ENCODE measurements around the gene FUNDC1. TPM values are rescaled to one million over a fixed set of nuclear protein-coding genes. Genes with fewer than 3 reads are reported as not detected.

The FUNDC1 gene
- polyA plus RNA-seq, 1 experiment, result 21.6 TPM

GRCh38 chrX:44536198-44536597 is 6.5 kb downstream of the FUNDC1 start:
- DNase-seq (ENCODE audit: low read depth, low spot score), result no peak
- Histone ChIP-seq H3K4me3 (ENCODE audit: low read depth, low read length) (no peak overlapping the region), H3K27me3 (ENCODE audit: control insufficient read depth, insufficient read depth, low read length) (no peaks in the 10 kb centered on the region), H3K27ac (ENCODE audit: low read depth, low read length) (no peak overlapping the region), H3K9me3 (ENCODE audit: control insufficient read depth, insufficient read depth, low read length) (no peaks in the 10 kb centered on the region)
- TF ChIP-seq CTCF (IDR thresholded peaks at IDR 0.05; ENCODE audit: low read depth, low read length), result no peak
- POLR2A ChIA-PET, result no interaction called here
- CTCF ChIA-PET, result no interaction called here

- Histone ChIP-seq H3K9me3 (ENCODE audit: control insufficient read depth, insufficient read depth, low read length) (no peaks in the 10 kb centered on the region), H3K4me3 (ENCODE audit: low read depth, low read length) (no peak overlapping the region), H3K27me3 (ENCODE audit: control insufficient read depth, insufficient read depth, low read length) (no peaks in the 10 kb centered on the region), H3K27ac (ENCODE audit: low read depth, low read length) (no peak overlapping the region)
- ChIA-PET CTCF (no interaction called here), POLR2A (interaction anchor here (0.9 kb wide), 1 partner anchor 9 kb away, joined by 3 read pairs; no protein-coding TSS in a partner anchor)
- DNase-seq (ENCODE audit: low read depth, low spot score), result no peak
- TF ChIP-seq CTCF (IDR thresholded peaks at IDR 0.05; ENCODE audit: low read depth, low read length), result no peak
These were observed 13.3 kb downstream of the FUNDC1 start for GRCh38 chrX:44529310-44529709.

- Histone ChIP-seq H3K9me3 (ENCODE audit: control insufficient read depth, insufficient read depth, low read length) (no peaks in the 10 kb centered on the region), H3K27ac (ENCODE audit: low read depth, low read length) (no peak overlapping the region), H3K27me3 (ENCODE audit: control insufficient read depth, insufficient read depth, low read length) (no peaks in the 10 kb centered on the region), H3K4me3 (ENCODE audit: low read depth, low read length) (no peak overlapping the region)
- ChIA-PET CTCF (no interaction called here), POLR2A (no interaction called here)
- TF ChIP-seq CTCF (IDR thresholded peaks at IDR 0.05; ENCODE audit: low read depth, low read length), result no peak
- no peak for DNase-seq (ENCODE audit: low read depth, low spot score)
These were observed 28.4 kb downstream of the FUNDC1 start for GRCh38 chrX:44514272-44514671.

- Histone ChIP-seq H3K9me3 (ENCODE audit: control insufficient read depth, insufficient read depth, low read length) (no peaks in the 10 kb centered on the region), H3K4me3 (ENCODE audit: low read depth, low read length) (no peak overlapping the region), H3K27ac (ENCODE audit: low read depth, low read length) (no peak overlapping the region), H3K27me3 (ENCODE audit: control insufficient read depth, insufficient read depth, low read length) (no peaks in the 10 kb centered on the region)
- no peak for TF ChIP-seq CTCF (IDR thresholded peaks at IDR 0.05; ENCODE audit: low read depth, low read length)
- POLR2A ChIA-PET, result no interaction called here
- CTCF ChIA-PET, result no interaction called here
- no peak for DNase-seq (ENCODE audit: low read depth, low spot score)
These were observed 35.4 kb downstream of the FUNDC1 start for GRCh38 chrX:44507292-44507691.

- Histone ChIP-seq H3K27ac (ENCODE audit: low read depth, low read length) (no peak overlapping the region), H3K9me3 (ENCODE audit: control insufficient read depth, insufficient read depth, low read length) (no peaks in the 10 kb centered on the region), H3K27me3 (ENCODE audit: control insufficient read depth, insufficient read depth, low read length) (no peaks in the 10 kb centered on the region), H3K4me3 (ENCODE audit: low read depth, low read length) (no peak overlapping the region)
- CTCF ChIA-PET, result no interaction called here
- TF ChIP-seq CTCF (IDR thresholded peaks at IDR 0.05; ENCODE audit: low read depth, low read length), result no peak
- POLR2A ChIA-PET, result no interaction called here
- no peak for DNase-seq (ENCODE audit: low read depth, low spot score)
These were observed 36.0 kb downstream of the FUNDC1 start for GRCh38 chrX:44506678-44507077.
